SJSA1 (cell line): ENCODE measurements around the gene ZNF267. TPM values are rescaled to one million over a fixed set of nuclear protein-coding genes. Genes with fewer than 3 reads are reported as not detected.
"Not testable (repeated sequence)": the region's sequence is repeated elsewhere in the genome, so short reads cannot be mapped to it uniquely, and the experiment has no call there.

Source experiments
- DNase-seq, 2 experiments: peaks; one replicate each; pipeline ENCODE4 v3.0.0-alpha.2; 2015 to 2020; ENCODE audit warnings: low spot score in 2 of 2, low read depth in 1 of 2
- H3K27ac ChIP-seq: fragments of 250-450 bp; sonication (Bioruptor Pico); 2 replicates; pipeline ENCODE4 v1.5.1; 2020; ENCODE audit warnings: mild to moderate bottlenecking, moderate library complexity
- H3K27me3 ChIP-seq: fragments of 250-450 bp; sonication (Bioruptor Pico); replicated peaks from 2 replicates; pipeline ENCODE4 v1.5.1; 2020; ENCODE audit warnings: mild to moderate bottlenecking, moderate library complexity
- H3K36me3 ChIP-seq: fragments of 250-450 bp; sonication (Bioruptor Pico); 2 replicates; pipeline ENCODE4 v1.5.1; 2020; ENCODE audit warnings: mild to moderate bottlenecking
- H3K4me1 ChIP-seq: fragments of 250-450 bp; sonication (Bioruptor Pico); replicated peaks from 2 replicates; pipeline ENCODE4 v1.6.1; 2021; ENCODE audit warnings: mild to moderate bottlenecking
- H3K4me3 ChIP-seq: fragments of 250-450 bp; sonication (Bioruptor Pico); 2 replicates; pipeline ENCODE4 v1.5.1; 2020; ENCODE audit warnings: mild to moderate bottlenecking
- H3K9me3 ChIP-seq: fragments of 250-450 bp; sonication (Bioruptor Pico); replicated peaks from 2 replicates; pipeline ENCODE4 v1.5.1; 2020; ENCODE audit warnings: mild to moderate bottlenecking
- total RNA-seq: library from RNA; depleted of rRNA; stranded (reverse); fragments of >200 nt; shearing (Covaris generic); gene quantifications from 2 replicates; pipeline ENCODE4 v1.2.3, GENCODE V29; 2014

Gene ZNF267
- total RNA-seq, 1 experiment from 2014 or later = 21.8 TPM

GRCh38 chr16:31897283-31897682 is 23.7 kb downstream of the ZNF267 start:
- no peak for DNase-seq
- H3K27ac ChIP-seq = no peak overlapping the region
- no peaks in the 10 kb centered on the region for H3K27me3 ChIP-seq
- H3K4me3 ChIP-seq = no peak overlapping the region
- H3K9me3 ChIP-seq = peaks cover 2% of the 10 kb centered on the region
- no peaks in the 10 kb centered on the region for H3K4me1 ChIP-seq
- peaks cover 76% of the 10 kb centered on the region for H3K36me3 ChIP-seq

DNA sequence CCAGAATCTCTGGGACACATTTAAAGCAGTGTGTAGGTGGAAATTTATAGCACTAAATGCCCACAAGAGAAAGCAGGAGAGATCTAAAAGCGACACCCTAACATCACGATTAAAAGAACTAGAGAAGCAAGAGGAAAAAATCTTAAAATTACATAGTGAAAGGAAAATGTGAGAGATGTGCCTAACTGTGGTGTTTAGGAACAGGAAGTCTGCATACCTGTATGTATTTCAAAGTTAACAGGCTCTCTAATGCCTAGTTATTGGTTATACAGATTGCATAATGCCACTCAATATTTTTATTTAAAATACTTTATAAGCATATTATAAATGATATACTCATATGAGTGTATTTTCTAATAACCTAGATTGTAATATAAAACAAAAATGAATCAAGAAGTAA is 25.9 kb downstream of the ZNF267 start:
- Histone ChIP-seq H3K4me3 (no peak overlapping the region), H3K27ac (no peak overlapping the region), H3K4me1 (no peaks in the 10 kb centered on the region), H3K27me3 (no peaks in the 10 kb centered on the region), H3K9me3 (peaks cover 2% of the 10 kb centered on the region), H3K36me3 (peaks cover 54% of the 10 kb centered on the region)
- DNase-seq = no peak

DNA sequence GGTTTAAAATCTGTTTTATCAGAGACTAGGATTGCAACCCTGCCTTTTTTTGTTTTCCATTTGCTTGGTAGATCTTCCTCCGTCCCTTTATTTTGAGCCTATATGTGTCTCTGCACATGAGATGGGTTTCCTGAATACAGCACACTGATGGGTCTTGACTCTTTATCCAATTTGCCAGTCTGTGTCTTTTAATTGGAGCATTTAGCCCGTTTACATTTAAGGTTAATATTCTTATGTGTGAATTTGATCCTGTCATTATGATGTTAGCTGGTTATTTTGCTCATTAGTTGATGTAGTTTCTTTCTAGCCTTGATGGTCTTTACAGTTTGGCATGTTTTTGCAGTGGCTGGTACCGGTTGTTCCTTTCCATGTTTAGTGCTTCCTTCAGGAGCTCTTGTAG is 31.0 kb downstream of the ZNF267 start:
- peaks cover 24% of the 10 kb centered on the region for H3K36me3 ChIP-seq
- H3K4me3 ChIP-seq, H3K27ac ChIP-seq, H3K4me1 ChIP-seq, DNase-seq, H3K27me3 ChIP-seq: not testable (repeated sequence)
- H3K9me3 ChIP-seq = peaks cover 14% of the 10 kb centered on the region

- H3K4me1 ChIP-seq = no peaks in the 10 kb centered on the region
- peaks cover 50% of the 10 kb centered on the region for H3K9me3 ChIP-seq
- no peaks in the 10 kb centered on the region for H3K27me3 ChIP-seq
- peaks cover 72% of the 10 kb centered on the region for H3K36me3 ChIP-seq
- DNase-seq = no peak
- no peak overlapping the region for H3K27ac ChIP-seq
- no peak overlapping the region for H3K4me3 ChIP-seq
These were observed 40.1 kb downstream of the ZNF267 start for GRCh38 chr16:31913668-31914067.

GRCh38 chr16:31916056-31916488 is 42.5 kb downstream of the ZNF267 start:
- Histone ChIP-seq H3K27me3 (no peaks in the 10 kb centered on the region), H3K9me3 (peaks cover 57% of the 10 kb centered on the region), H3K4me3 (no peak overlapping the region), H3K36me3 (peaks cover 69% of the 10 kb centered on the region), H3K27ac (no peak overlapping the region), H3K4me1 (no peaks in the 10 kb centered on the region)
- no peak for DNase-seq

DNA sequence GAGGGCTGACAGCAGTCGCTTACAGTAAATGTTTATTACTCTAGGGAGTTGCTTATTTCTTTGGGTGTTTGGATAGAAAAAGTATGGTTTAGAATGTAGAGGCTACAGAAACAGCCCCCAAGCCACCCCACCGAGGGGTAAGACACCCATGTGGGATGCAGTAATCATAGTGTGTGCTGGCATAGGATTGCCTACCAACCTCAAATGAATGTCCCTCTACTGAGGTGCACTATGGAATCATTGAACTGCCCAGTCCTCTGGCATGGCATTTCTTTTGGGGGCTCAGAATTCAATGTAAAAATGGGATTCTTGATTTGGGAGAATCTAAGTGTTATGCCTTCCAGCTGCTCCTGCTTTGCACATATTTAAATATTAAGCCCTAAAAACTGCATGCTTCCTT is 46.8 kb downstream of the ZNF267 start:
- no peaks in the 10 kb centered on the region for H3K4me1 ChIP-seq
- no peak overlapping the region for H3K27ac ChIP-seq
- no peak for DNase-seq
- H3K27me3 ChIP-seq = no peaks in the 10 kb centered on the region
- H3K36me3 ChIP-seq = peaks cover 30% of the 10 kb centered on the region
- H3K9me3 ChIP-seq = peaks cover 24% of the 10 kb centered on the region
- no peak overlapping the region for H3K4me3 ChIP-seq

- not testable (repeated sequence) for DNase-seq, H3K27me3 ChIP-seq, H3K4me3 ChIP-seq, H3K9me3 ChIP-seq, H3K36me3 ChIP-seq, H3K4me1 ChIP-seq, H3K27ac ChIP-seq
These were observed 78.2 kb downstream of the ZNF267 start for GRCh38 chr16:31951806-31952205.

GRCh38 chr16:31952206-31952605 is 78.6 kb downstream of the ZNF267 start:
- not testable (repeated sequence) for H3K27ac ChIP-seq, H3K27me3 ChIP-seq, DNase-seq, H3K36me3 ChIP-seq, H3K4me1 ChIP-seq, H3K4me3 ChIP-seq, H3K9me3 ChIP-seq

DNA sequence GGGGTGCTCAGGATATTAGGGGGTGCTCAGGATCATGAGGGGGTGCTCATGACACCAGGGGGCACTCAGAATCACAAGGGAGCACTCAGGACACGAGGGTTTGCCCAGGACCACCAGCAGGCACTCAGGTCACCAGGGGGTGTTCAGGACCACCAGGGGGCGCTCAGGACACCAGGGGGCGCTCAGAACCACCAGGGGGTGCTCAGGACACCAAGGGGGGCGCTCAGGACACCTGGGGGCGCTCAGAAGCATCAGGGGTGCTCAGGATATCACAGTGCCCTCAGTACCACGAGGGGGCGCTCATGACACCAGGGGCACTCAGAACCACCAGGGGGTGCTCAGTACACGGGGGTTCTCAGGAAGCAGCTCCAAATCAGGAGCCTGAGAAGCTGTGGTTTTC is 82.6 kb downstream of the ZNF267 start:
- H3K36me3 ChIP-seq, H3K4me1 ChIP-seq, H3K4me3 ChIP-seq, H3K27me3 ChIP-seq, H3K9me3 ChIP-seq, H3K27ac ChIP-seq, DNase-seq: not testable (repeated sequence)

GRCh38 chr16:31960186-31960910 is 86.7 kb downstream of the ZNF267 start:
- not testable (repeated sequence) for DNase-seq, H3K36me3 ChIP-seq, H3K27ac ChIP-seq, H3K9me3 ChIP-seq, H3K27me3 ChIP-seq, H3K4me3 ChIP-seq, H3K4me1 ChIP-seq
